Muscle layer of colon (tissue), 2 donors: ENCODE results near the gene DYRK1A.

Experiments used
- H3K27ac ChIP-seq: one replicate; pipeline ENCODE4 v1.7.0; 2013; ENCODE audit warnings: low read depth, mild to moderate bottlenecking, low read length, moderate library complexity
- H3K27me3 ChIP-seq, 2 donors: one replicate each; pipeline ENCODE4 v1.7.0; 2013; ENCODE audit warnings: low read length in 2 of 2, mild to moderate bottlenecking in 2 of 2; ENCODE audit not compliant: insufficient read depth in 2 of 2, control insufficient read depth in 1 of 2
- H3K36me3 ChIP-seq: one replicate; pipeline ENCODE4 v1.7.0; 2013; ENCODE audit warnings: mild to moderate bottlenecking, low read length; ENCODE audit not compliant: insufficient read depth
- H3K4me1 ChIP-seq: one replicate; pipeline ENCODE4 v1.7.0; 2013; ENCODE audit warnings: mild to moderate bottlenecking, low read length; ENCODE audit not compliant: insufficient read depth
- H3K4me3 ChIP-seq, 2 donors: one replicate each; pipeline ENCODE4 v1.7.0; 2013; ENCODE audit warnings: low read length in 2 of 2, low read depth in 1 of 2, mild to moderate bottlenecking in 1 of 2, moderate library complexity in 1 of 2
- H3K9ac ChIP-seq: one replicate; pipeline ENCODE4 v1.7.0; 2013; ENCODE audit warnings: low read length
- H3K9me3 ChIP-seq: one replicate; pipeline ENCODE4 v1.7.0; 2013; ENCODE audit warnings: mild to moderate bottlenecking, low read length
- donor health status: abdominal sarcoma.
- donor health status: Adenocarcinoma of cecum.

Gene DYRK1A

GRCh38 chr21:37474342-37474741, 107.8 kb downstream of the DYRK1A start:
- Histone ChIP-seq H3K27me3 (no peaks in the 10 kb centered on the region), H3K9ac (no peak overlapping the region), H3K27ac (no peak overlapping the region), H3K9me3 (no peaks in the 10 kb centered on the region), H3K4me1 (peaks cover 34% of the 10 kb centered on the region), H3K4me3 (no peak overlapping the region), H3K36me3 (no peaks in the 10 kb centered on the region)

- Histone ChIP-seq H3K4me1 (peaks cover 34% of the 10 kb centered on the region), H3K9me3 (no peaks in the 10 kb centered on the region), H3K36me3 (no peaks in the 10 kb centered on the region), H3K27ac (no peak overlapping the region), H3K9ac (no peak overlapping the region), H3K4me3 (no peak overlapping the region), H3K27me3 (no peaks in the 10 kb centered on the region)
These were observed 108.8 kb downstream of the DYRK1A start for GRCh38 chr21:37475186-37475868.

- H3K4me1 ChIP-seq, result peaks cover 34% of the 10 kb centered on the region
- H3K27me3 ChIP-seq, result no peaks in the 10 kb centered on the region
- no peak overlapping the region for H3K4me3 ChIP-seq
- H3K36me3 ChIP-seq, result no peaks in the 10 kb centered on the region
- H3K27ac ChIP-seq, result no peak overlapping the region
- H3K9me3 ChIP-seq, result no peaks in the 10 kb centered on the region
- no peak overlapping the region for H3K9ac ChIP-seq
These were observed 112.2 kb downstream of the DYRK1A start for GRCh38 chr21:37478794-37479193.

- no peak overlapping the region for H3K27ac ChIP-seq
- H3K9me3 ChIP-seq, result no peaks in the 10 kb centered on the region
- no peaks in the 10 kb centered on the region for H3K4me1 ChIP-seq
- H3K36me3 ChIP-seq, result peaks cover 11% of the 10 kb centered on the region
- H3K27me3 ChIP-seq, result no peaks in the 10 kb centered on the region
- no peak overlapping the region for H3K9ac ChIP-seq
- no peak overlapping the region for H3K4me3 ChIP-seq
These were observed 117.2 kb downstream of the DYRK1A start for GRCh38 chr21:37483776-37484175.

DNA sequence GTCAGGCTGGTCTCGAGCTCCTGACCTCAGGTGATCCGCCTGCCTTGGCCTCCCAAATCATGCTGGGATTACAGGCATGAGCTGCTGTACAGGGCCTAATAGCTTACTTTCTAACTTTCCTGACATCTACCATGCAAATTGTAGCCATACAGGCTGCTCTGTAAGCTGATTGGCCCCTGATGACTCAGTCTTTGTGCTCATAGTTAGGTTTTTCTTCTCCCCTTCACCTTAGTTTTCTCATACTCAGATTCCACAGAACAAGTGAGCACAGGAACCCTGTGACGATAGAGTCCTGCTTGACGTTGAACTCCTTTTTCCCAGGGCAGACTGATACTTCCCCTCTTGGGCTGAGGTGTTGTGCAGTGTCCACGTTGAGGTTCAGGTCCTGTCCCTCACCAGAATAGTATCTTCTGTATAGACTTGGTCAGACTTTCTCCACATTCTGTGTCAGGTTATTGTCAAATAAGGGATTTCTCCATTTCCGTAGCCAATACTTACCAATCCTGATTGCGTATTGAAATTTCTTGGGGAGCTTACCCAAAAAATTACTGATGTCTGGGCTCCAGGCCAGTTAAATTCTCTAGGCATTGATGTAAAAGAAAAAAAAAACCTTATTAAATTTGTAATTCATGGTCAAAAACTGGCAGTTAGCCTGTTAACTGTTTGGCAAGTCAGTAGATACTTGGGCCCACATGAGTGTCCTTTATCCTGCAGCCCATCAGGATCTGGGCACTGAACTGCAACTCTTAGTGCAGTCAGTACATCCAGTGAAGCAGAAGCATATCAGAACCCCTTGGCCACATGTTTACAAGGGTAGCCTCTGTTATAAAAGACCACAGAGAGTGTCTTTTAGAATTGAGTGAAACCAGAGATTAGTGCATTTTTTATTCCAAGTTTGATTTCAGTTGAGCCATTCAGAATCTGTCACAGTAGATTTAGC, 118.2 kb downstream of the DYRK1A start:
- Histone ChIP-seq H3K9ac (no peak overlapping the region), H3K9me3 (no peaks in the 10 kb centered on the region), H3K4me1 (no peaks in the 10 kb centered on the region), H3K27ac (no peak overlapping the region), H3K36me3 (peaks cover 11% of the 10 kb centered on the region), H3K4me3 (no peak overlapping the region), H3K27me3 (no peaks in the 10 kb centered on the region)

- H3K27ac ChIP-seq, result no peak overlapping the region
- no peak overlapping the region for H3K4me3 ChIP-seq
- no peaks in the 10 kb centered on the region for H3K9me3 ChIP-seq
- H3K27me3 ChIP-seq, result no peaks in the 10 kb centered on the region
- H3K4me1 ChIP-seq, result no peaks in the 10 kb centered on the region
- no peak overlapping the region for H3K9ac ChIP-seq
- peaks cover 28% of the 10 kb centered on the region for H3K36me3 ChIP-seq
These were observed 123.0 kb downstream of the DYRK1A start for GRCh38 chr21:37489553-37489952.

DNA sequence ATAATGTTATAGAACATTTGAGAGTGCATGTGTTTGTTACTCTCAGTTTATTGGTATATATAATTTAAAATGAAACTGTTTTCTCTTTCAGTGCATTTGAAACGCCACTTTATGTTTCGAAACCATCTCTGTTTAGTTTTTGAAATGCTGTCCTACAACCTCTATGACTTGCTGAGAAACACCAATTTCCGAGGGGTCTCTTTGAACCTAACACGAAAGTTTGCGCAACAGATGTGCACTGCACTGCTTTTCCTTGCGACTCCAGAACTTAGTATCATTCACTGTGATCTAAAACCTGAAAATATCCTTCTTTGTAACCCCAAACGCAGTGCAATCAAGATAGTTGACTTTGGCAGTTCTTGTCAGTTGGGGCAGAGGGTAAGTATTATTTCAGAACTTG, 123.5 kb downstream of the DYRK1A start:
- H3K9ac ChIP-seq, result no peak overlapping the region
- H3K4me1 ChIP-seq, result no peaks in the 10 kb centered on the region
- no peaks in the 10 kb centered on the region for H3K9me3 ChIP-seq
- peaks cover 30% of the 10 kb centered on the region for H3K36me3 ChIP-seq
- no peak overlapping the region for H3K4me3 ChIP-seq
- no peaks in the 10 kb centered on the region for H3K27me3 ChIP-seq
- no peak overlapping the region for H3K27ac ChIP-seq

DNA sequence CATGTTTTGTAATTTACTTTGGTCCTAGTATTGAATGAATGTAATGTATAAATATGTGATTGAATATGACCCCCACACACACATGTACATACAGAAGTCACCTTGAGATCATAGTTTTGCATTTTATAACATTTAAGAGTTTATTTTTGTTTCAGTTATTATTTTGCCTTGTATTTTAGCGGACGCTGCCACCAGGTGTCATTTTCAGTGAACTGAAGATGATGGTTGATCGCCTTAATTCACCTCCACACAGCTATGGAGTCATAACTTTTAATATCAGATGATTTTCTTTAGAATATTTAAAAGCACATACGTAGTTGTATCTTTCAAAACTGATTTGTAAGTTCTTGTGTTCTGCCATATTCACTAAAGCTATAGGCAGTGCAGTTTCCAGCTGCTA, 130.4 kb downstream of the DYRK1A start:
- no peak overlapping the region for H3K4me3 ChIP-seq
- no peaks in the 10 kb centered on the region for H3K4me1 ChIP-seq
- H3K36me3 ChIP-seq, result peaks cover 32% of the 10 kb centered on the region
- no peaks in the 10 kb centered on the region for H3K9me3 ChIP-seq
- H3K9ac ChIP-seq, result no peak overlapping the region
- no peaks in the 10 kb centered on the region for H3K27me3 ChIP-seq
- no peak overlapping the region for H3K27ac ChIP-seq

DNA sequence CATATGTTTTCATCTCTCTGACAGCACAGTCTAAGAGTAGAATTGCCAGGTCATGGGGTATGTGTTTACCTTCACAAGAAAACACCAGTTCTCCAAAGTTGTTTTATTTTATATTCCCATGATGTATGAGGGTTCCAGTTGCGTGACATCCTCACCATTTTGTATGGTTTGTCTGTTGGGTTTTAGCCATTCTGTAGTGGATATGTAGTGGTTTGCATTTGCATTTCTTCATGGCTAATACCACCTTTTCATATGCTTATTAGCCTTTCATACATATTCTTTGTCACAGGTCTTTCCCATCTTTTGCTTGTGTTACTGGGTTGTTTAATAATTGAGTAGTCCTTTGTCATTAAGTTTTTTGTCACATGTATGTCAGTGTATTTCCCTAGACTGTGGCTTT, 132.1 kb downstream of the DYRK1A start:
- Histone ChIP-seq H3K27me3 (no peaks in the 10 kb centered on the region), H3K36me3 (peaks cover 20% of the 10 kb centered on the region), H3K4me3 (no peak overlapping the region)

DNA sequence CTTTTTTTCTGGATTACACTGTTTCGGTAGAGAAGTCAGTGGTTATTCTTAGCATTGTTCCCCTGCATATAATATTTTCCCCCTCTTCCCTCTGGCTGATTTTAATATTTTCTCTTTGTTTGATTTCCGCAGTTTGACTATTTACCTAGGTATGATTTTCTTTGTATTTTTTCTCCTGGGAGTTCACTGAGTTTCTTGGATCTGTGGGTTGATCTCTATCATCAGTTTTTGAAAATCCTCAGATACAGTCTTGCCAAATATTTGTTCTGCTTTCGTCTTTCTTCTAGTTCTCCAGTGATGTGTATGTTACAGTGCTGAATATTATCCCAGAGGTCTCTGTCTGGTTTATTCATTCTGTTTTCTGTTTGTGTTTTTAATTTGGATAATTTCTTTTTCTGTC, 136.4 kb downstream of the DYRK1A start:
- Histone ChIP-seq H3K9ac (no peak overlapping the region), H3K27ac (no peak overlapping the region), H3K27me3 (no peaks in the 10 kb centered on the region), H3K9me3 (no peaks in the 10 kb centered on the region), H3K4me3 (no peak overlapping the region), H3K36me3 (peaks cover 36% of the 10 kb centered on the region), H3K4me1 (no peaks in the 10 kb centered on the region)

More for the DNA sequence above, 132.1 kb downstream of the DYRK1A start:
- H3K4me1 ChIP-seq, result no peaks in the 10 kb centered on the region
- no peak overlapping the region for H3K27ac ChIP-seq
- H3K9ac ChIP-seq, result no peak overlapping the region
- no peaks in the 10 kb centered on the region for H3K9me3 ChIP-seq

GRCh38 chr21:37503848-37504467, 137.4 kb downstream of the DYRK1A start:
- no peaks in the 10 kb centered on the region for H3K27me3 ChIP-seq
- H3K27ac ChIP-seq, result no peak overlapping the region
- peaks cover 46% of the 10 kb centered on the region for H3K36me3 ChIP-seq
- no peak overlapping the region for H3K9ac ChIP-seq
- H3K4me3 ChIP-seq, result no peak overlapping the region
- H3K4me1 ChIP-seq, result no peaks in the 10 kb centered on the region
- no peaks in the 10 kb centered on the region for H3K9me3 ChIP-seq
